Measurements from ENCODE around the gene PICALM.

GRCh38 chr11:85914425-85914824 lies 154.5 kb downstream of the PICALM start:
- no peak for TF ChIP-seq MAX (IDR thresholded peaks at IDR 0.05)
- no peak for TF ChIP-seq EP300 (IDR thresholded peaks at IDR 0.05; ENCODE audit: borderline replicate concordance)
- no peak for TF ChIP-seq REST (IDR thresholded peaks at IDR 0.05; ENCODE audit: low read depth)
- no peak for TF ChIP-seq RAD21 (IDR thresholded peaks at IDR 0.05; ENCODE audit: low read depth)
- TF ChIP-seq NFIC (IDR thresholded peaks at IDR 0.05), result no peak
- no peak for TF ChIP-seq YY1 (IDR thresholded peaks at IDR 0.05; ENCODE audit: low read depth)
- no peak for TF ChIP-seq TCF12 (IDR thresholded peaks at IDR 0.05; ENCODE audit: low read depth)
- TF ChIP-seq CREB1 (IDR thresholded peaks at IDR 0.05; ENCODE audit: low read depth), result no peak
- TF ChIP-seq TEAD4 (IDR thresholded peaks at IDR 0.05), result no peak
